ENCODE measurements around the gene MTMR3.

Gene MTMR3

GRCh38 chr22:29871684-29872083 is 11.3 kb upstream of the MTMR3 start:
- DNase-seq: no peak

- no peak for DNase-seq
These were observed 10.7 kb upstream of the MTMR3 start for GRCh38 chr22:29872144-29872893.

- no peak for DNase-seq
These were observed 10.0 kb upstream of the MTMR3 start for GRCh38 chr22:29872989-29873388.

DNA sequence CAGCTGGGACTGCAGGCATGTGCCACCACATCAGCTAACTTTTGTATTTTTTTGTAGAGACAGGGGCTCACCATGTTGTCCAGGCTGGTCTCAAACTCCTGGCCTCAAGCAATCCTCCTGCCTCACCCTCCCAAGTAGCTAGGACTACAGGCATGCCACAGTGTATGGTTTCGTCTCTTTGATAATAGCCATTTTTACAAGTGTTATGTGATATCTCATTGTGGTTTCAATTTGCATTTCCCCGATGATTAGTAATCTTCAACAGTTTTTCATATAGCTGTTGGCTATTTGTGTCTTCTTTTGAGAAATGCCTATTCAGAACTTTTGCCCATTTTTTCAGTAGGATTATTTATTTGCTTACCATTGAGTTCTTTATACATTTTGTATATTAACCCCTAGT is 9.0 kb upstream of the MTMR3 start:
- no peak for DNase-seq

- no peak for DNase-seq
These were observed 5.4 kb upstream of the MTMR3 start for GRCh38 chr22:29877620-29878019.

- DNase-seq: no peak
These were observed 3.2 kb upstream of the MTMR3 start for GRCh38 chr22:29879753-29880152.

GRCh38 chr22:29882716-29883044 is 294 bp upstream of the MTMR3 start:
- DNase-seq: no peak

GRCh38 chr22:29883775-29884097 is 762 bp downstream of the MTMR3 start:
- DNase-seq: no peak

DNA sequence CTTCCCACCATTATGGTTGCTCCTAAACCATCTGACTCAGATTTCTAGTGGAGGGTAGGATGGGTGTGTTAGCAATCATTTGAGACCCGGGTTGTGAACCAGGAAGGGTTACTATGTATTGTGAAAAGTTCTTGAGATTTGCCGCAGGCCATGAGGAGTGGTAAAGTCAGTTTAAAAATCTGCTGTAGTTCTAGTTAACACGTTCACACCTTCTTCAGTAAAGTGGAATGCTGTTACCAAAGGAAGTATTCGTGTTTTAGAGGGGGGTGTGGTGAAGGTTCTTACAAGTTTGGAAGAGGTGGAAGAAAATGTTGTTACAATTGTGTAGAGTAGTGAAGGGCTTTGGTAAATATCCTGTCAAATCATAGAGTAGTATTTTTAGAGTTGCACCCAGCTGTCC is 2.6 kb downstream of the MTMR3 start:
- DNase-seq: no peak

DNA sequence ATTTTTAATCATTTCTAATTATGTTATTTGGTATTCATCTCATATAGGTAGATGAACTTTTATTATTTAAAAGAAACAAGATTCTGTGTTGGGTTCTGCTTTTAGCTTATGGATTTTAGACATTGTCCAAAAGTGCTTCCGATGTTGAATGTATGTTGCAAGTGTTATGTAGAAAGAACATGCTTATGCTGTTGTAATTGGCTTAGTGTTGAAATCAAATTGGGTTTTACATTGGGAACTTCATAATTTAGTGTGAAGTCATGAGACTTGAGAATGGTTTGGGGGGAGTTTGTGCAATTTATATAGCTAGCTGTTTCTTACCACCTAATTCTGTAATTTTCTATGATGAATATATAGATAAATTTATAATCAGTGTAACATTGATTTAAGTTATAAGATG is 3.6 kb downstream of the MTMR3 start:
- no peak for DNase-seq

- DNase-seq: no peak
These were observed 4.4 kb downstream of the MTMR3 start for GRCh38 chr22:29887358-29887757.

DNA sequence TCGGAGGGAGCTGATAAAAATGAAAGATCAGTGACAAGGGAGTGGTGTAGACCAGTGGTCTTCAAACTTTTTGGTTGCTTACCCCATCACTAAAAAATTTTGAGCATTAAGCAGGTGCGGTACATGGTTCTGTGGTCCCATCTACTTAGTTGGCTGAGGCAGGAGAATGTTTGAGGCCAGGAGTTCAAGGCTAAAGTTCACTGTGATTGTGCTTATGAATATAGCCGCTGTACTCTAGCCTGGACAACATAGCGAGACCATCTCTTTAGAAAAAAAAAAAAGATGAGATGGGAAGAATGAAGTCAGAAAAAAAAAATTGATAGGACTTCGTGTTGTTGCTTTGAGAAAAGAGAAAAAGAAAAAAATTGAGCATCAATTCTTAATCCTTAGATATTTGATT is 7.8 kb downstream of the MTMR3 start:
- no peak for DNase-seq

GRCh38 chr22:29892315-29893156 is 9.6 kb downstream of the MTMR3 start:
- no peak for DNase-seq

DNA sequence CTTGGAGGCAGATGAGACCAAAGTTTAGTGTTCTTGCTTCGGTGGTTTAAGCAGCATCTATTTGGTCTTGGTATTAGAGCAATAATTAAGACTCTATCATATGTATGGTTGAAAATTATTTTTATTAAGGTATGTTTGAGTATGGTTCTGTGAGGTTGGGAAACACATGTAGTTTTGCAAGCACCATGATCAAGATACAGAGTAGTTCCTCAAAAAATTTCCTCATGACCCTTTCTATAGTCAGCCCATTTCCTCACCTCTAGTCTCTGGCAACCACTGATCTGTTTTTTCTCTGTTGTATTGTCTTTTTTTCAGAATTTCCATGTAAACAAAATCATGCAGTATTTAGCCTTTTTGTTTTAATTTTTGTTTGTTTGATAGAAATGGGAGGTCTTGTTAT is 18.4 kb downstream of the MTMR3 start:
- no peak for DNase-seq

DNA sequence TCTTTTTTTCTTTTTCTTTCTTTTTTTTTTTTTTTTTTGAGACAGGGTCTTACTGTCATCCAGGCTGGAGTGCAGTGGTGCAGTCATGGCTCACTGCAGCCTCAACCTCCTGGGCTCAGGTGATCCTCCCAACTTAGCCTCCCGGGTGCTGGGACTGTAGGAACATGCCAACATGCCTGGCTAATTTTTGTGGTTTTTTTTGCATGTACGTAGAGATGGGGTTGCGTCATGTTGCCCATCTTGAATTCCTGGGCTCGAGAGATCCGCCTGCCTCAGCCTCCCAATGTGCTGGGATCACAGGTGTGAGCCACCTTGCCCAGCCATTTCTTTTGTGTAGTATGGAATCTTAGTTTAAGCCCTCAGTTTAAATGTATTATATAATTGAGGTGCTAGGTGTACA is 20.4 kb downstream of the MTMR3 start:
- DNase-seq: no peak

- DNase-seq: no peak
These were observed 21.0 kb downstream of the MTMR3 start for GRCh38 chr22:29904020-29904419.

DNA sequence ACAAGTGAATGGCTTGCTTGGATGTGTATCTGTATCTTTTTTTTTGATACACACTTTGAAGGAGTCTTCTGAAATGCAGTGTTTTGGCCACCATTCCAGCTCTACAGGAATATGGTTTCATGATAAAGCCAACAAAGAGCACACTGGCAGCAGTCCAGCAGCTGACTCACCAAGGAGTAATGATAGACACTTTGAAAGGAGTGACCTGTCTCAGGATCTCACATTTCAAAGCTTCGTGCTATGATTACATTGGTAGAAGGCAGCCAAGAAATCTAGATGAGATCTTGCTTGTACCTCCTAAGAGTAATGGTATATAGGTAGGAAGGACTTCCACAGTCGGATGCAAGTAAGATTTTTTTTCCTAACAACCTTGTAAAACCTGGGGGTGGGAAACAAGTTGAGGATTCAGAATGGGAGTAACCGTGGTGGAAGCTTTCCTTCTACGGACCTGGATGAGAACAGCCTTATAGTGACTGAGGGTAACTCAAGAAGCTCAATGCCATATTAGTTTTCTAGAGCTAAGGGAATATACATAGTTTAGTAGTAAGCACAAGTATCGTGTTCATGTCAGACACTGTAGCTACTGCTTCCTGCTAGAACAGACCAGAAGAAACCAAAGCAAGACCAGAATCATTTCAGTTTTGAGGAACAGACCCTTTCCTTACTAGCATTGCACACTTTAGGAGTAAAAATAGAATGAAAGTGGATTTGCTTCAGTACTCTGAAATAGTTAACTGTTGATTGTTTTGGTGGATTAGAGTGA is 25.0 kb downstream of the MTMR3 start:
- DNase-seq: peak; percentile 87

DNA sequence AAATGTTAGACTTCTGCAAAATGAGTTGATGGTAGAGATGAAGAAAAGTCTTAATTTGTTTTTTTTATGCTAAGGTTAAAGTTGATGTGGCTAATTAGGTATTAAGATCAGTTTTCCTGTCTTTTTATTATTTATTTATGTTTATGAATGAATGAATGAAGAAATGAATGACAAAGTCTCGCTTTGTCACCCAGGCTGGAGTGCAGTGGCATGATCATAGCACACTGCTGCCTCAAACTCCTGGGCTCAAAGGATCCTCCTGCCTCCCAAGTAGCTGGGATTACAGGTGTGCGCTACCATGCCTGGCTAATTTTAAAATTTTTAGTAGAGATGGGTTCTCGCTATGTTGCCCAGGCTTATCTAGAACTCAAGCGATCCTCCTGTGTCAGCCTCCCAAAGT is 29.2 kb downstream of the MTMR3 start:
- DNase-seq: no peak

DNA sequence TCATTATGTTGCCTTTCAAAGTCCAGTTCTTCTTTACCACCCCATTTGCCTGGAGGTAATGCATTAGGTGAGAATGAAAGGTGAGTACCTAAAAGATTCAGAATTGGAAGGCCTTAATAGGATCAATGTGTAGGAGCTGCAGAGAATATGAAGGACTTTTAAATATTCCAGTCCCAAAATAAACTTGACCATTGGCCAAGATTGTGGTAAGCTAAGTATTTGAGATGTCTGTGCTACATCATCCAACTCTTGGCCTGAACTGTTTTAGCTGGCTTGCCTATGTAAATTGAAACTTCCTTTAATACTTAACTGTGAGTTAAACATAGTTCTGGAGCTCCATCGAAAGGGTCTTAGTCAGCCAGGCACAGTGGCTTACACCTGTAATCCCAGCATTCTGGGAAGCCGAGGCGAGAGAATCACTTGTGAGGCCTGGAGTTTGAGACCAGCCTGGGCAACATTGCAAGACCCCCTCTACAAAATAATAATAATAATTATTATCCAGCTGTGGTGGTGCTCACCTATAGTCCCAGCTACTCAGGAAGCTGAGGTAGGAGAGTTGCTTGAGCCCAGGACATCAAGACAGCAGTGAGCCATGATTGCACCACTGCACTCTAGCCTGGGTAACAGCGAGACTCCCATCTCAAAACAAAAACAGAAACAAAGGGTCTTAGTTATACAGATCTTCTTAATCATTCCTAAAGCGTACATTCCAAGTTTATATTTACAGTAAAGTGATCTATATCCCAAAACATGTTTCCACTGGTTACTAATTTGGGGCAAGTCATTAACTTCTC is 29.8 kb downstream of the MTMR3 start:
- DNase-seq: peak; percentile 68

DNA sequence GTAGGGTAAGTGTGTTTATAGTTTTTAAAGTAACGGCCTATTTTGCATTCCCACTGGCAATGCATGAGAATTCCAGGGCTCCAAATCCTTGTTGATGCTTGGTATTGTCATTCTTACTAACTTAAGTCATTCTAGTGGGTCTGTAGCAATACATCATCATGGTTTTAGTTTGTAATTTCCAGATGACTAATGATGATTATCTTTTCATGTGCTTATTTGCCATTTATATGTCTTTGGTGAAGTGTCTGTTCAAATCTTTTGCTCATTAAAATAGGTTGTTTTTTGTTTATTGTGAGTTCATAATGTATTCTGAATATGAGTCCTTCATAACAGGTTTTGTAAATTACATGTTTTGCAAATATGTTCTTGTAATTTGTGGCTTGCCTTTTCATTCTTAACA is 31.2 kb downstream of the MTMR3 start:
- DNase-seq: peak; percentile 89

DNA sequence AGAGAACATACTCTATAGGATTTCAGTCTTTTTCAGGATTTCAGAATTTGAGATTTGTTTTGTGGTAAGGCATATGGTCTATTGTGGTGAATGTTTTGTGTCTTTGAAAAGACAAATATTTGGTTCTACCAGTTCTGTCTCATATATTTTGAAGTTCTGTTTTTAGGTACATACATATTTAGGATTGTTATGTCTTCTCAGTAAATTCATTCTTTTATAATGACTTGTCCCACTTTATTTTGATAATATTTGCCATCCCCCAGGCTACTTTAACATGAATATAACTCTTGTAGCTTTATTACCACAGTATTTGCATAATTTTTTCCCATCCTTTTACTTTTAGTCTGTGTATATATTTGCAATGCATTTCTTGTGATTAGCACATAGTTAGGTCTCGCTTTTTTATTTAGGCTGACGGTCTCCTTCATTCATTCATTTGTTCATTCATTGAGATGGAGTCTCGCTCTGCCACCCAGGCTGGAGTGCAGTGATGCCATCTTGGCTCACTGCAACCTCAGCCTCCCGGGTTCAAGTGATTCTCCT is 32.1 kb downstream of the MTMR3 start:
- no peak for DNase-seq

DNA sequence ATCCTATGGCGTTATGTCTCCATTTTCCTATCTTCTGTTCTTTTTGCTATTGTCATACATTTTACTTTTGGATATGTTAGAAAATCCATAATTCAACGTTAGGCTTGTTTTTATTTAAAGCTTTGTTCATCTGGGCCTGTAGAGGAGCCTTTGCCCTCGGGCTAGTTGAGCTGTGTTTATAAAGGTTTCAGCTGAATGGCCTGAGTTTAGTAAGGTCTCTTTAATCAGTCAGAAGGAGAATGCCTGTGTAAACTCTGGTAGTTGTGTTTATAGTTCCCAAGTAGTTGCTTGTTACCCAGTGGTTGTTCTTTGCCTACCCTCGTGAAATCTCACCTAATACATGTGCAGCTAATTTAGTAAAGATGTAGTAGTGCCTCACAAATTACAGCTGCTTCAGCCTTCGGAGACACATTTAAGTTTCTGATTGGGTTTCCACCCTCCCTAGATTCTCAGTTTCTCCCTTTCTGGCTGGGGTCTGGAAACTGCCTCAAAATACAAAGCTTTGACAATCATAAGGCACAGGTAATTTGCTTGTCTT is 33.1 kb downstream of the MTMR3 start:
- DNase-seq: no peak
